HEK293 (cell line): ENCODE results near the gene LRRC15.

Experiments used
- CTCF ChIA-PET: fragments of 350-600 bp; formaldehyde crosslinking; extraction: SDS; loops from one replicate; lab custom pipeline; 2021; ENCODE audit warnings: antibody characterized with exemption; lab: Yijun Ruan, JAX
- POLR2A ChIA-PET: fragments of 300-600 bp; formaldehyde crosslinking; extraction: SDS; loops from one replicate; lab custom pipeline; 2020; ENCODE audit warnings: antibody characterized with exemption, inconsistent platforms; lab: Yijun Ruan, JAX
- H3K27ac ChIP-seq: fragments of 200-500 bp; sonication (Bioruptor generic); 2 replicates; pipeline ENCODE4 v1.5.1; 2014; ENCODE audit warnings: low read depth, low read length, control low read depth, inconsistent platforms; ENCODE audit errors: extremely low read depth
- H3K36me3 ChIP-seq, 2 experiments: fragments of 200-500 bp in 1 of 2; sonication (Bioruptor generic) in 1 of 2; 1 replicate in 1 of 2; 2 replicates in 1 of 2; pipeline ENCODE4 v1.5.1; 2014 to 2017; ENCODE audit warnings: inconsistent platforms in 2 of 2, low read length in 2 of 2; ENCODE audit not compliant: control insufficient read depth in 2 of 2, insufficient read depth in 1 of 2
- H3K4me1 ChIP-seq: fragments of 200-500 bp; sonication (Bioruptor generic); 2 replicates; pipeline ENCODE4 v1.5.1; 2014; ENCODE audit warnings: mild to moderate bottlenecking, low read length, inconsistent platforms; ENCODE audit not compliant: control insufficient read depth, insufficient read depth
- H3K4me3 ChIP-seq: 2 replicates; pipeline ENCODE4 v1.5.1; 2011; ENCODE audit warnings: low read depth, mild to moderate bottlenecking, control low read depth, low read length, moderate library complexity
- H3K9me3 ChIP-seq: fragments of 200-500 bp; sonication (Bioruptor generic); 2 replicates; pipeline ENCODE4 v1.5.1; 2014; ENCODE audit warnings: low read depth, low read length, inconsistent platforms; ENCODE audit not compliant: control insufficient read depth, insufficient read depth
- ZEB2 ChIP-seq: fragments of 450-650 bp; formaldehyde crosslinking; IDR thresholded peaks from 2 replicates; pipeline ENCODE4 v1.5.1; 2016; ENCODE audit warnings: missing biosample characterization, missing genetic modification characterization
- ZFP69B ChIP-seq: fragments of 450-650 bp; formaldehyde crosslinking; IDR thresholded peaks from 2 replicates; pipeline ENCODE4 v1.5.1; 2016; ENCODE audit warnings: missing biosample characterization, missing genetic modification characterization
- ZIC2 ChIP-seq: fragments of 450-650 bp; formaldehyde crosslinking; IDR thresholded peaks from 2 replicates; pipeline ENCODE4 v1.5.1; 2016; ENCODE audit warnings: missing biosample characterization, missing genetic modification characterization
- ZNF112 ChIP-seq: fragments of 450-650 bp; formaldehyde crosslinking; IDR thresholded peaks from 2 replicates; pipeline ENCODE4 v1.5.0; 2017; ENCODE audit warnings: missing biosample characterization, missing genetic modification characterization
- ZNF133 ChIP-seq: fragments of 450-650 bp; formaldehyde crosslinking; IDR thresholded peaks from 2 replicates; pipeline ENCODE4 v1.5.1; 2016; ENCODE audit warnings: missing biosample characterization, missing genetic modification characterization
- ZNF174 ChIP-seq: fragments of 450-650 bp; formaldehyde crosslinking; IDR thresholded peaks from 2 replicates; pipeline ENCODE4 v1.5.0; 2017; ENCODE audit warnings: missing biosample characterization, mild to moderate bottlenecking, missing genetic modification characterization
- ZNF221 ChIP-seq: fragments of 450-650 bp; formaldehyde crosslinking; IDR thresholded peaks from 2 replicates; pipeline ENCODE4 v1.5.1; 2017; ENCODE audit warnings: missing biosample characterization, missing genetic modification characterization, borderline replicate concordance
- ZNF394 ChIP-seq: fragments of 450-650 bp; formaldehyde crosslinking; IDR thresholded peaks from 2 replicates; pipeline ENCODE4 v1.5.1; 2016; ENCODE audit warnings: missing biosample characterization, missing genetic modification characterization, mild to moderate bottlenecking, moderate library complexity, borderline replicate concordance
- ZNF416 ChIP-seq: fragments of 450-650 bp; formaldehyde crosslinking; IDR thresholded peaks from 2 replicates; pipeline ENCODE4 v1.5.1; 2016; ENCODE audit warnings: missing biosample characterization, missing genetic modification characterization
- ZNF514 ChIP-seq: fragments of 450-650 bp; formaldehyde crosslinking; IDR thresholded peaks from 2 replicates; pipeline ENCODE4 v1.5.1; 2016; ENCODE audit warnings: missing biosample characterization, missing genetic modification characterization
- TF ChIP-seq, protein P1 (sequence below): fragments of 450-650 bp; formaldehyde crosslinking; IDR thresholded peaks from 2 replicates; pipeline ENCODE4 v1.5.0; 2017; ENCODE audit warnings: missing biosample characterization, missing genetic modification characterization, borderline replicate concordance
- TF ChIP-seq, protein P2 (sequence below): fragments of 450-650 bp; formaldehyde crosslinking; IDR thresholded peaks from 2 replicates; pipeline ENCODE4 v1.5.1; 2016; ENCODE audit warnings: missing biosample characterization, missing genetic modification characterization, borderline replicate concordance
- TF ChIP-seq, protein P3 (sequence below): fragments of 450-650 bp; formaldehyde crosslinking; IDR thresholded peaks from 2 replicates; pipeline ENCODE4 v1.5.1; 2016; ENCODE audit warnings: missing biosample characterization, missing genetic modification characterization, borderline replicate concordance
- TF ChIP-seq, protein P4 (sequence below): fragments of 450-650 bp; formaldehyde crosslinking; IDR thresholded peaks from 2 replicates; pipeline ENCODE4 v1.5.1; 2016; ENCODE audit warnings: missing biosample characterization, missing genetic modification characterization
- TF ChIP-seq, protein P5 (sequence below): fragments of 450-650 bp; formaldehyde crosslinking; IDR thresholded peaks from 2 replicates; pipeline ENCODE4 v1.5.1; 2016; ENCODE audit warnings: missing biosample characterization, missing genetic modification characterization
- TF ChIP-seq, protein P6 (sequence below): fragments of 450-650 bp; formaldehyde crosslinking; IDR thresholded peaks from 2 replicates; pipeline ENCODE4 v1.5.1; 2016; ENCODE audit warnings: missing biosample characterization, missing genetic modification characterization

The LRRC15 gene

DNA sequence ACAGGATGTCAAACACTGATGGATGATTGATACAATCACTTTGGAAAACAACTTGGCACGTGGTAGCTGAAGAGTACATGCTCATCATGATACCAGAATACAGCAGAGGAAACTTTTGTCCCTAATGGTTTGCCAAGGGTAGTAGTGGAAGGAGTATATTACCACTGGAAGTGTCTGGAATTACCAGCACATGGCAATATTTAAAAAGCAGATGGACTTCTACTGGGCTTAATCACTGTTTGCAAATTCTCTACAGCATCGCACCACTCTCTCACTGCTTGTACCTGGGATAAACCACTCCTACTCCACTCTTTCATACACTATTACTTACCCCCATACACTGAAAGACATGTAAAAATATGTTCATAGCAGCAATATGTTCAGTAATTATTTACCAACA is 49.1 kb upstream of the LRRC15 start (continued):
- TF ChIP-seq, protein P1, sequence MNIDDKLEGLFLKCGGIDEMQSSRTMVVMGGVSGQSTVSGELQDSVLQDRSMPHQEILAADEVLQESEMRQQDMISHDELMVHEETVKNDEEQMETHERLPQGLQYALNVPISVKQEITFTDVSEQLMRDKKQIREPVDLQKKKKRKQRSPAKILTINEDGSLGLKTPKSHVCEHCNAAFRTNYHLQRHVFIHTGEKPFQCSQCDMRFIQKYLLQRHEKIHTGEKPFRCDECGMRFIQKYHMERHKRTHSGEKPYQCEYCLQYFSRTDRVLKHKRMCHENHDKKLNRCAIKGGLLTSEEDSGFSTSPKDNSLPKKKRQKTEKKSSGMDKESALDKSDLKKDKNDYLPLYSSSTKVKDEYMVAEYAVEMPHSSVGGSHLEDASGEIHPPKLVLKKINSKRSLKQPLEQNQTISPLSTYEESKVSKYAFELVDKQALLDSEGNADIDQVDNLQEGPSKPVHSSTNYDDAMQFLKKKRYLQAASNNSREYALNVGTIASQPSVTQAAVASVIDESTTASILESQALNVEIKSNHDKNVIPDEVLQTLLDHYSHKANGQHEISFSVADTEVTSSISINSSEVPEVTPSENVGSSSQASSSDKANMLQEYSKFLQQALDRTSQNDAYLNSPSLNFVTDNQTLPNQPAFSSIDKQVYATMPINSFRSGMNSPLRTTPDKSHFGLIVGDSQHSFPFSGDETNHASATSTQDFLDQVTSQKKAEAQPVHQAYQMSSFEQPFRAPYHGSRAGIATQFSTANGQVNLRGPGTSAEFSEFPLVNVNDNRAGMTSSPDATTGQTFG (tag by site-specific recombination) = no peak
- TF ChIP-seq ZNF112 (tag by site-specific recombination) (no peak), ZNF174 (tag by site-specific recombination) (no peak), ZNF394 (tag by site-specific recombination) (no peak), ZIC2 (tag by site-specific recombination) (no peak), ZFP69B (no peak), ZNF133 (tag by site-specific recombination) (no peak)
- TF ChIP-seq, protein P2, sequence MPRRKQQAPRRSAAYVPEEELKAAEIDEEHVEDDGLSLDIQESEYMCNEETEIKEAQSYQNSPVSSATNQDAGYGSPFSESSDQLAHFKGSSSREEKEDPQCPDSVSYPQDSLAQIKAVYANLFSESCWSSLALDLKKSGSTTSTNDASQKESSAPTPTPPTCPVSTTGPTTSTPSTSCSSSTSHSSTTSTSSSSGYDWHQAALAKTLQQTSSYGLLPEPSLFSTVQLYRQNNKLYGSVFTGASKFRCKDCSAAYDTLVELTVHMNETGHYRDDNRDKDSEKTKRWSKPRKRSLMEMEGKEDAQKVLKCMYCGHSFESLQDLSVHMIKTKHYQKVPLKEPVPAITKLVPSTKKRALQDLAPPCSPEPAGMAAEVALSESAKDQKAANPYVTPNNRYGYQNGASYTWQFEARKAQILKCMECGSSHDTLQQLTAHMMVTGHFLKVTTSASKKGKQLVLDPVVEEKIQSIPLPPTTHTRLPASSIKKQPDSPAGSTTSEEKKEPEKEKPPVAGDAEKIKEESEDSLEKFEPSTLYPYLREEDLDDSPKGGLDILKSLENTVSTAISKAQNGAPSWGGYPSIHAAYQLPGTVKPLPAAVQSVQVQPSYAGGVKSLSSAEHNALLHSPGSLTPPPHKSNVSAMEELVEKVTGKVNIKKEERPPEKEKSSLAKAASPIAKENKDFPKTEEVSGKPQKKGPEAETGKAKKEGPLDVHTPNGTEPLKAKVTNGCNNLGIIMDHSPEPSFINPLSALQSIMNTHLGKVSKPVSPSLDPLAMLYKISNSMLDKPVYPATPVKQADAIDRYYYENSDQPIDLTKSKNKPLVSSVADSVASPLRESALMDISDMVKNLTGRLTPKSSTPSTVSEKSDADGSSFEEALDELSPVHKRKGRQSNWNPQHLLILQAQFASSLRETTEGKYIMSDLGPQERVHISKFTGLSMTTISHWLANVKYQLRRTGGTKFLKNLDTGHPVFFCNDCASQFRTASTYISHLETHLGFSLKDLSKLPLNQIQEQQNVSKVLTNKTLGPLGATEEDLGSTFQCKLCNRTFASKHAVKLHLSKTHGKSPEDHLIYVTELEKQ = no peak
- TF ChIP-seq, protein P3, sequence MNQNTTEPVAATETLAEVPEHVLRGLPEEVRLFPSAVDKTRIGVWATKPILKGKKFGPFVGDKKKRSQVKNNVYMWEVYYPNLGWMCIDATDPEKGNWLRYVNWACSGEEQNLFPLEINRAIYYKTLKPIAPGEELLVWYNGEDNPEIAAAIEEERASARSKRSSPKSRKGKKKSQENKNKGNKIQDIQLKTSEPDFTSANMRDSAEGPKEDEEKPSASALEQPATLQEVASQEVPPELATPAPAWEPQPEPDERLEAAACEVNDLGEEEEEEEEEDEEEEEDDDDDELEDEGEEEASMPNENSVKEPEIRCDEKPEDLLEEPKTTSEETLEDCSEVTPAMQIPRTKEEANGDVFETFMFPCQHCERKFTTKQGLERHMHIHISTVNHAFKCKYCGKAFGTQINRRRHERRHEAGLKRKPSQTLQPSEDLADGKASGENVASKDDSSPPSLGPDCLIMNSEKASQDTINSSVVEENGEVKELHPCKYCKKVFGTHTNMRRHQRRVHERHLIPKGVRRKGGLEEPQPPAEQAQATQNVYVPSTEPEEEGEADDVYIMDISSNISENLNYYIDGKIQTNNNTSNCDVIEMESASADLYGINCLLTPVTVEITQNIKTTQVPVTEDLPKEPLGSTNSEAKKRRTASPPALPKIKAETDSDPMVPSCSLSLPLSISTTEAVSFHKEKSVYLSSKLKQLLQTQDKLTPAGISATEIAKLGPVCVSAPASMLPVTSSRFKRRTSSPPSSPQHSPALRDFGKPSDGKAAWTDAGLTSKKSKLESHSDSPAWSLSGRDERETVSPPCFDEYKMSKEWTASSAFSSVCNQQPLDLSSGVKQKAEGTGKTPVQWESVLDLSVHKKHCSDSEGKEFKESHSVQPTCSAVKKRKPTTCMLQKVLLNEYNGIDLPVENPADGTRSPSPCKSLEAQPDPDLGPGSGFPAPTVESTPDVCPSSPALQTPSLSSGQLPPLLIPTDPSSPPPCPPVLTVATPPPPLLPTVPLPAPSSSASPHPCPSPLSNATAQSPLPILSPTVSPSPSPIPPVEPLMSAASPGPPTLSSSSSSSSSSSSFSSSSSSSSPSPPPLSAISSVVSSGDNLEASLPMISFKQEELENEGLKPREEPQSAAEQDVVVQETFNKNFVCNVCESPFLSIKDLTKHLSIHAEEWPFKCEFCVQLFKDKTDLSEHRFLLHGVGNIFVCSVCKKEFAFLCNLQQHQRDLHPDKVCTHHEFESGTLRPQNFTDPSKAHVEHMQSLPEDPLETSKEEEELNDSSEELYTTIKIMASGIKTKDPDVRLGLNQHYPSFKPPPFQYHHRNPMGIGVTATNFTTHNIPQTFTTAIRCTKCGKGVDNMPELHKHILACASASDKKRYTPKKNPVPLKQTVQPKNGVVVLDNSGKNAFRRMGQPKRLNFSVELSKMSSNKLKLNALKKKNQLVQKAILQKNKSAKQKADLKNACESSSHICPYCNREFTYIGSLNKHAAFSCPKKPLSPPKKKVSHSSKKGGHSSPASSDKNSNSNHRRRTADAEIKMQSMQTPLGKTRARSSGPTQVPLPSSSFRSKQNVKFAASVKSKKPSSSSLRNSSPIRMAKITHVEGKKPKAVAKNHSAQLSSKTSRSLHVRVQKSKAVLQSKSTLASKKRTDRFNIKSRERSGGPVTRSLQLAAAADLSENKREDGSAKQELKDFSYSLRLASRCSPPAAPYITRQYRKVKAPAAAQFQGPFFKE (tag by site-specific recombination) = no peak

- Histone ChIP-seq H3K36me3 (peaks cover 0 to 63% of the 10 kb centered on the region in 2 experiments; a peak in 1 of 3 replicates), H3K27ac (no peak overlapping the region), H3K9me3 (no peaks in the 10 kb centered on the region), H3K4me1 (no peaks in the 10 kb centered on the region), H3K4me3 (no peak overlapping the region)
- ChIA-PET CTCF (interaction anchor here (0.8 to 5.3 kb wide), 5 partner anchors 10 to 72 kb away, joined by 3 to 38 read pairs (median 5); no protein-coding TSS in a partner anchor), POLR2A (no interaction called here)
- TF ChIP-seq, protein P4, sequence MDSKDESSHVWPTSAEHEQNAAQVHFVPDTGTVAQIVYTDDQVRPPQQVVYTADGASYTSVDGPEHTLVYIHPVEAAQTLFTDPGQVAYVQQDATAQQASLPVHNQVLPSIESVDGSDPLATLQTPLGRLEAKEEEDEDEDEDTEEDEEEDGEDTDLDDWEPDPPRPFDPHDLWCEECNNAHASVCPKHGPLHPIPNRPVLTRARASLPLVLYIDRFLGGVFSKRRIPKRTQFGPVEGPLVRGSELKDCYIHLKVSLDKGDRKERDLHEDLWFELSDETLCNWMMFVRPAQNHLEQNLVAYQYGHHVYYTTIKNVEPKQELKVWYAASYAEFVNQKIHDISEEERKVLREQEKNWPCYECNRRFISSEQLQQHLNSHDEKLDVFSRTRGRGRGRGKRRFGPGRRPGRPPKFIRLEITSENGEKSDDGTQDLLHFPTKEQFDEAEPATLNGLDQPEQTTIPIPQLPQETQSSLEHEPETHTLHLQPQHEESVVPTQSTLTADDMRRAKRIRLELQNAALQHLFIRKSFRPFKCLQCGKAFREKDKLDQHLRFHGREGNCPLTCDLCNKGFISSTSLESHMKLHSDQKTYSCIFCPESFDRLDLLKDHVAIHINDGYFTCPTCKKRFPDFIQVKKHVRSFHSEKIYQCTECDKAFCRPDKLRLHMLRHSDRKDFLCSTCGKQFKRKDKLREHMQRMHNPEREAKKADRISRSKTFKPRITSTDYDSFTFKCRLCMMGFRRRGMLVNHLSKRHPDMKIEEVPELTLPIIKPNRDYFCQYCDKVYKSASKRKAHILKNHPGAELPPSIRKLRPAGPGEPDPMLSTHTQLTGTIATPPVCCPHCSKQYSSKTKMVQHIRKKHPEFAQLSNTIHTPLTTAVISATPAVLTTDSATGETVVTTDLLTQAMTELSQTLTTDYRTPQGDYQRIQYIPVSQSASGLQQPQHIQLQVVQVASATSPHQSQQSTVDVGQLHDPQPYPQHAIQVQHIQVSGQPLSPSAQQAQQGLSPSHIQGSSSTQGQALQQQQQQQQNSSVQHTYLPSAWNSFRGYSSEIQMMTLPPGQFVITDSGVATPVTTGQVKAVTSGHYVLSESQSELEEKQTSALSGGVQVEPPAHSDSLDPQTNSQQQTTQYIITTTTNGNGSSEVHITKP (tag by site-specific recombination) = peak; percentile 23; the same call in 1 of the 2 replicates
- TF ChIP-seq ZNF221 (tag by site-specific recombination) (no peak), ZEB2 (no peak), ZNF416 (tag by site-specific recombination) (no peak), ZNF514 (tag by site-specific recombination) (no peak)
- TF ChIP-seq, protein P5, sequence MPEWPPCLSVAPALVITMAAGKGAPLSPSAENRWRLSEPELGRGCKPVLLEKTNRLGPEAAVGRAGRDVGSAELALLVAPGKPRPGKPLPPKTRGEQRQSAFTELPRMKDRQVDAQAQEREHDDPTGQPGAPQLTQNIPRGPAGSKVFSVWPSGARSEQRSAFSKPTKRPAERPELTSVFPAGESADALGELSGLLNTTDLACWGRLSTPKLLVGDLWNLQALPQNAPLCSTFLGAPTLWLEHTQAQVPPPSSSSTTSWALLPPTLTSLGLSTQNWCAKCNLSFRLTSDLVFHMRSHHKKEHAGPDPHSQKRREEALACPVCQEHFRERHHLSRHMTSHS (tag by site-specific recombination) = no peak
- TF ChIP-seq, protein P6, sequence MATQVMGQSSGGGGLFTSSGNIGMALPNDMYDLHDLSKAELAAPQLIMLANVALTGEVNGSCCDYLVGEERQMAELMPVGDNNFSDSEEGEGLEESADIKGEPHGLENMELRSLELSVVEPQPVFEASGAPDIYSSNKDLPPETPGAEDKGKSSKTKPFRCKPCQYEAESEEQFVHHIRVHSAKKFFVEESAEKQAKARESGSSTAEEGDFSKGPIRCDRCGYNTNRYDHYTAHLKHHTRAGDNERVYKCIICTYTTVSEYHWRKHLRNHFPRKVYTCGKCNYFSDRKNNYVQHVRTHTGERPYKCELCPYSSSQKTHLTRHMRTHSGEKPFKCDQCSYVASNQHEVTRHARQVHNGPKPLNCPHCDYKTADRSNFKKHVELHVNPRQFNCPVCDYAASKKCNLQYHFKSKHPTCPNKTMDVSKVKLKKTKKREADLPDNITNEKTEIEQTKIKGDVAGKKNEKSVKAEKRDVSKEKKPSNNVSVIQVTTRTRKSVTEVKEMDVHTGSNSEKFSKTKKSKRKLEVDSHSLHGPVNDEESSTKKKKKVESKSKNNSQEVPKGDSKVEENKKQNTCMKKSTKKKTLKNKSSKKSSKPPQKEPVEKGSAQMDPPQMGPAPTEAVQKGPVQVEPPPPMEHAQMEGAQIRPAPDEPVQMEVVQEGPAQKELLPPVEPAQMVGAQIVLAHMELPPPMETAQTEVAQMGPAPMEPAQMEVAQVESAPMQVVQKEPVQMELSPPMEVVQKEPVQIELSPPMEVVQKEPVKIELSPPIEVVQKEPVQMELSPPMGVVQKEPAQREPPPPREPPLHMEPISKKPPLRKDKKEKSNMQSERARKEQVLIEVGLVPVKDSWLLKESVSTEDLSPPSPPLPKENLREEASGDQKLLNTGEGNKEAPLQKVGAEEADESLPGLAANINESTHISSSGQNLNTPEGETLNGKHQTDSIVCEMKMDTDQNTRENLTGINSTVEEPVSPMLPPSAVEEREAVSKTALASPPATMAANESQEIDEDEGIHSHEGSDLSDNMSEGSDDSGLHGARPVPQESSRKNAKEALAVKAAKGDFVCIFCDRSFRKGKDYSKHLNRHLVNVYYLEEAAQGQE (tag by site-specific recombination) = no peak
- TF ChIP-seq, all 188 proteins: peak for 1
Observed at GRCh38 chr3:194407423-194407822, 37.9 kb upstream of the LRRC15 start.
